Pancreas (tissue), 10 donors: ENCODE results near the gene AJM1. TPM values are rescaled to one million over a fixed set of nuclear protein-coding genes. Genes with fewer than 3 reads are reported as not detected.

ENCODE experiments used
- ATAC-seq, 4 donors: fragments of 200-7000 bp; cut with Tn5 transposase; one replicate each; pipeline versions ENCODE4 v1.8.0 to v1.9.1; 2020; ENCODE audit warnings: mild to moderate bottlenecking in 4 of 4, moderate library complexity in 4 of 4
- DNase-seq, 6 donors: peaks; one replicate each; pipeline ENCODE4 v3.0.0-alpha.2; 2020
- FAIRE-seq: peaks from 2 replicates; lab custom pipeline; 2012; peaks lifted over from hg19 to GRCh38; lab: Jason Lieb, UNC
- H3K27ac ChIP-seq, 4 donors: fragments of 200-600 bp; sonication (generic); 1 replicate in 3 of 4; 2 replicates in 1 of 4; pipeline versions ENCODE4 v1.5.0 to v1.8.0; 2020
- H3K27me3 ChIP-seq, 4 donors: fragments of 200-600 bp; one replicate each; pipeline ENCODE4 v1.8.0; 2021
- H3K36me3 ChIP-seq, 3 donors: fragments of 200-600 bp; sonication (generic) in 1 of 3; one replicate each; pipeline versions ENCODE4 v1.5.0 to v1.8.0; 2020 to 2021
- H3K4me1 ChIP-seq, 3 donors: fragments of 200-600 bp; one replicate each; pipeline ENCODE4 v1.8.0; 2021
- H3K4me3 ChIP-seq, 4 donors: fragments of 200-600 bp; sonication (generic) in 2 of 4; one replicate each; pipeline versions ENCODE4 v1.5.0 to v1.8.0; 2020 to 2021
- H3K9me3 ChIP-seq, 4 donors: fragments of 200-600 bp; one replicate each; pipeline ENCODE4 v1.8.0; 2021
- WGBS, 2 donors: extraction: QIAGEN DNeasy Blood & Tissue Kit; methylation state at CpG; one replicate each; pipeline ENCODE4 v1.1.7; 2013; 5-methylcytosine and 5-hydroxymethylcytosine counted together
- intact Hi-C, 3 donors: fragments of 100-400 bp; cut with DNase I; formaldehyde crosslinking; loops; one replicate each; pipeline versions ENCODE4 v1.11.1 to v1.14.2; 2022
- polyA plus RNA-seq, 2 donors: library from polyadenylated mRNA; stranded (reverse); fragments of 200-250 nt; gene quantifications; one replicate each; pipeline ENCODE4 v1.2.3, GENCODE V29; 2013
- total RNA-seq, 6 donors: library from RNA; stranded (reverse); fragmentation: NEBNext Ultra II Directional in 4 of 6; extraction: Animal tissue kit (Norgen Biotek cat#: 25700) in 4 of 6; gene quantifications; one replicate each; pipeline versions ENCODE4 v1.2.1 to v1.2.4, GENCODE V29; 2021 to 2023
- TF ChIP-seq, protein P1 (sequence below), 4 donors: fragments of 200-600 bp; sonication (generic) in 3 of 4; IDR thresholded peaks; one replicate each; pipeline versions ENCODE4 v1.5.0 to v1.8.0; 2021; ENCODE audit warnings: antibody characterized with exemption in 4 of 4
- donor health status: healthy with polysubstance abuse.
- donor health status: DM: no; HTN: no; CAD: no; lungs with moderate emphysema.
- donor health status: DM: no; HTN: no; CAD: no.
- donor health status: control.
- donor health status: control.
- donor health status: Bipolar disorder and iron deficiency.
- donor health status: DM: yes; HTN: yes; CAD: no.
- donor health status: DM: no; HTN: no; CAD: no.
- donor health status: DM: no; HTN: no; CAD: no.
- donor health status: DM: yes; HTN: yes; CAD: no.

Gene AJM1
- total and polyA plus RNA-seq, 8 donors, result 2.9 to 11.7 (median 5.0) TPM

DNA sequence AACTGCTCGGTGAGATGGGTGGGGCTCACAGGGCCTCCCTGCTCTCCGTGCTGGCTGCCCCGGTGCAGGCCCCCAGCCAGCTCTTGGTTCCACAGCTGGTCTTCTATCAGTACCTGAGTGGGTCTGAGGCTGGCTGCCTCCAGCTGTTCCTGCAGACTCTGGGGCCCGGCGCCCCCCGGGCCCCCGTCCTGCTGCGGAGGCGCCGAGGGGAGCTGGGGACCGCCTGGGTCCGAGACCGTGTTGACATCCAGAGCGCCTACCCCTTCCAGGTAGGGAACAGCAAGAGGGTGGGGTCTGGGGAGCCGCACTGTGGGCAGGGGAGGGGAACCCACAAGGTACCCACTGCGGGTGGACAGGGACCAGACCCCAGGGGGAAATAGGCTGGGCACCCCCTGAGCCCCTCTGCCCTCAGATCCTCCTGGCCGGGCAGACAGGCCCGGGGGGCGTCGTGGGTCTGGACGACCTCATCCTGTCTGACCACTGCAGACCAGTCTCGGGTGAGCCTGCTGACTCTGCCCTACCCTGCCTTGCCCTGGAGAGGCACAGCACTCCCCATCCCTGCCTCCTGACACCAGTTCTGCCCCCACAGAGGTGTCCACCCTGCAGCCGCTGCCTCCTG, 12.7 kb downstream of the AJM1 start:
- no peaks in the 10 kb centered on the region for H3K27me3 ChIP-seq
- intact Hi-C loops, result no loop called here
- H3K4me3 ChIP-seq, result no peak overlapping the region
- WGBS, 2 donors, result 88 to 95% methylated on average over 18 to 23 of the region's 23 CpGs
- DNase-seq (peak in 4 of 6 donors; percentile 8 to 81 (median 38)), FAIRE-seq (no peak), ATAC-seq (no peak)
- no peaks in the 10 kb centered on the region for H3K9me3 ChIP-seq
- peaks cover 44 to 51% (median 50%) of the 10 kb centered on the region in 3 donors for H3K4me1 ChIP-seq
- peaks cover 0 to 10% (median 0%) of the 10 kb centered on the region in 3 donors for H3K36me3 ChIP-seq
- TF ChIP-seq, protein P1, sequence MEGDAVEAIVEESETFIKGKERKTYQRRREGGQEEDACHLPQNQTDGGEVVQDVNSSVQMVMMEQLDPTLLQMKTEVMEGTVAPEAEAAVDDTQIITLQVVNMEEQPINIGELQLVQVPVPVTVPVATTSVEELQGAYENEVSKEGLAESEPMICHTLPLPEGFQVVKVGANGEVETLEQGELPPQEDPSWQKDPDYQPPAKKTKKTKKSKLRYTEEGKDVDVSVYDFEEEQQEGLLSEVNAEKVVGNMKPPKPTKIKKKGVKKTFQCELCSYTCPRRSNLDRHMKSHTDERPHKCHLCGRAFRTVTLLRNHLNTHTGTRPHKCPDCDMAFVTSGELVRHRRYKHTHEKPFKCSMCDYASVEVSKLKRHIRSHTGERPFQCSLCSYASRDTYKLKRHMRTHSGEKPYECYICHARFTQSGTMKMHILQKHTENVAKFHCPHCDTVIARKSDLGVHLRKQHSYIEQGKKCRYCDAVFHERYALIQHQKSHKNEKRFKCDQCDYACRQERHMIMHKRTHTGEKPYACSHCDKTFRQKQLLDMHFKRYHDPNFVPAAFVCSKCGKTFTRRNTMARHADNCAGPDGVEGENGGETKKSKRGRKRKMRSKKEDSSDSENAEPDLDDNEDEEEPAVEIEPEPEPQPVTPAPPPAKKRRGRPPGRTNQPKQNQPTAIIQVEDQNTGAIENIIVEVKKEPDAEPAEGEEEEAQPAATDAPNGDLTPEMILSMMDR (IDR thresholded peaks at IDR 0.05), result no peak
- H3K27ac ChIP-seq, result no peak overlapping the region

DNA sequence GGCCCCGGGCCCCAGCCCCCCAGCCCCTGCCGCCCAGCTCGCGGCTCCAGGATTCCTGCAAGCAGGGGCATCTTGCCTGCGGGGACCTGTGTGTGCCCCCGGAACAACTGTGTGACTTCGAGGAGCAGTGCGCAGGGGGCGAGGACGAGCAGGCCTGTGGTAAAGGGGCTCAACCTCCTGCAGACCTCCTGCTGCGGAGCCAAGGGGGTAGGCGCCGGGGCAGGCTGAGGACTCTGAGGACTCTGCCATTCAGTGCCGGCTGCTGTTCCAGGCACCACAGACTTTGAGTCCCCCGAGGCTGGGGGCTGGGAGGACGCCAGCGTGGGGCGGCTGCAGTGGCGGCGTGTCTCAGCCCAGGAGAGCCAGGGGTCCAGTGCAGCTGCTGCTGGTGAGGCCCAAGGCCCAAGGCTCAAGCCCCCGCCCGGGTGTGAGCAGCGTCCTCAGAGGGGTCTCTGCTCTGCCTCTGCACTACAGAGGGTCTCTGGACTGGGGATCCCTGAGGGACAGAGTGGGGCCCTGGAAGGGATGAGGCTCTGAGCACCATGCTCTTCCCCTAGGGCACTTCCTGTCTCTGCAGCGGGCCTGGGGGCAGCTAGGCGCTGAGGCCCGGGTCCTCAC, 13.3 kb downstream of the AJM1 start:
- Histone ChIP-seq H3K9me3 (no peaks in the 10 kb centered on the region), H3K27ac (no peak overlapping the region), H3K36me3 (peaks cover 0 to 12% (median 0%) of the 10 kb centered on the region in 3 donors), H3K4me3 (no peak overlapping the region), H3K27me3 (no peaks in the 10 kb centered on the region), H3K4me1 (peaks cover 43 to 46% (median 45%) of the 10 kb centered on the region in 3 donors)
- no peak for FAIRE-seq
- intact Hi-C loops, result no loop called here
- TF ChIP-seq, protein P1 (IDR thresholded peaks at IDR 0.05), result no peak
- 86 to 89% methylated on average over 25 to 26 of the region's 26 CpGs for WGBS, 2 donors
- no peak for ATAC-seq
- DNase-seq, result peak in 5 of 6 donors; percentile 17 to 74 (median 45)

DNA sequence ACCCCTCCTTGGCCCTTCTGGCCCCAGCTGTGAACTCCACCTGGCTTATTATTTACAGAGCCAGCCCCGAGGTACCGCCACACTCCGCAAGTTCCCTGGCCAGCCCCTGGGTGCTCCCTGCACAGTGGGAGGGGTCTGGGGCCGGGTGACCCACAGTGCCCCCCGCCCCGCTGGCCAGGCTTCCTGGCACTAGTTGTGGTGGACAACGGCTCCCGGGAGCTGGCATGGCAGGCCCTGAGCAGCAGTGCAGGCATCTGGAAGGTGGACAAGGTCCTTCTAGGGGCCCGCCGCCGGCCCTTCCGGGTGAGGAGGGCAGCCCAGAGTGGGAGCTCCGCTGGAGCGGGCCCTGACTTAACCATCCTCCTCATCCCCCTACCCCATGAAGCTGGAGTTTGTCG, 13.8 kb downstream of the AJM1 start:
- no peak for FAIRE-seq
- Histone ChIP-seq H3K27ac (no peak overlapping the region), H3K9me3 (no peaks in the 10 kb centered on the region), H3K4me1 (peaks cover 38 to 42% (median 39%) of the 10 kb centered on the region in 3 donors), H3K27me3 (no peaks in the 10 kb centered on the region), H3K4me3 (no peak overlapping the region), H3K36me3 (peaks cover 0 to 12% (median 3%) of the 10 kb centered on the region in 3 donors)
- TF ChIP-seq, protein P1 (IDR thresholded peaks at IDR 0.05), result no peak
- WGBS, 2 donors, result 61 to 65% methylated on average over 15 of the region's 15 CpGs
- no peak for ATAC-seq
- DNase-seq, result peak; percentile 12 to 81 (median 37)
- intact Hi-C loops, result no loop called here

DNA sequence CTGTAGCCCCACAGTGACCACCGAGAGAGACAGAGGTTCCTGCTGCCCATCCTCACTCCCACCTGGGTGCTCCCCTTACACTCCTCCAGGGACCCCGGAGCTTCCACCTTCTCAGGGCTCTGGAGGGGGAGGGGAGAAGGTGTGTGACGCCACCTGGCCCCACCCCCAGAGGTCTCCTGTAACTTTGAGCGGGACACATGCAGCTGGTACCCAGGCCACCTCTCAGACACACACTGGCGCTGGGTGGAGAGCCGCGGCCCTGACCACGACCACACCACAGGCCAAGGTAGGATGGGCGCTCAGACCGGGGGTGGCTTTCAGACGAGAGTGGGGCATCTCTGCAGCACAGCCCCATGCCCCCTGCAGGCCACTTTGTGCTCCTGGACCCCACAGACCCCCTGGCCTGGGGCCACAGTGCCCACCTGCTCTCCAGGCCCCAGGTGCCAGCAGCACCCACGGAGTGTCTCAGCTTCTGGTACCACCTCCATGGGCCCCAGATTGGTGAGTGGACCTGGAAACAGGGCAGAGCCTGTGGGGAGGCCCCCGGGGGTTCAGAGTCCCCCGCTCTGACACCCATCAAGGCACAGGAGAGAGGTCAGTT, 14.4 kb downstream of the AJM1 start:
- WGBS, 2 donors, result 80 to 81% methylated on average over 12 to 14 of the region's 14 CpGs
- FAIRE-seq (no peak), ATAC-seq (no peak), DNase-seq (peak; percentile 26 to 72 (median 47))
- Histone ChIP-seq H3K27me3 (no peaks in the 10 kb centered on the region), H3K9me3 (no peaks in the 10 kb centered on the region), H3K36me3 (peaks cover 0 to 13% (median 6%) of the 10 kb centered on the region in 3 donors), H3K27ac (peak overlapping the region in 1 of 4 donors; percentile 76), H3K4me1 (peaks cover 32 to 36% (median 34%) of the 10 kb centered on the region in 3 donors), H3K4me3 (no peak overlapping the region)
- intact Hi-C loops, result no loop called here
- TF ChIP-seq, protein P1 (IDR thresholded peaks at IDR 0.05), result no peak
